ENCODE measurements around the gene MEGF6. TPM values are rescaled to one million over a fixed set of nuclear protein-coding genes. Genes with fewer than 3 reads are reported as not detected.

MEGF6 gene
- total RNA-seq, 1 experiment from 2014 or later = 21.3 TPM

- Histone ChIP-seq H2BK120ac (ENCODE audit: low read depth, low read length, poor library complexity, severe bottlenecking) (no peak overlapping the region), H3K4me2 (ENCODE audit: insufficient read depth, insufficient read length, low read length) (peak overlapping the region; percentile 34), H3K79me2 (ENCODE audit: insufficient read depth, low read length) (no peaks in the 10 kb centered on the region), H3K4ac (ENCODE audit: low read depth, low read length) (no peak overlapping the region), H3K18ac (ENCODE audit: insufficient read length, low read depth, low read length) (no peak overlapping the region), H4K8ac (replicated peaks; ENCODE audit: insufficient read length, low read depth, low read length) (no peak overlapping the region), H2BK5ac (ENCODE audit: insufficient read length, low read length) (no peak overlapping the region), H2BK15ac (ENCODE audit: low read depth, low read length) (no peak overlapping the region), H3K9me3 (ENCODE audit: control insufficient read depth, low read depth, low read length) (no peaks in the 10 kb centered on the region), H3K9ac (ENCODE audit: extremely low read depth, insufficient read length, low read length) (no peak overlapping the region), H3K23me2 (ENCODE audit: insufficient read length, low read depth, low read length, poor library complexity, severe bottlenecking) (peaks cover 5% of the 10 kb centered on the region), H2BK12ac (ENCODE audit: insufficient read length, low read depth, low read length) (no peak overlapping the region), H3K56ac (ENCODE audit: insufficient read length, low read depth, low read length) (no peak overlapping the region), H3K23ac (ENCODE audit: insufficient read length, low read depth, low read length) (no peak overlapping the region), H3K27me3 (ENCODE audit: insufficient read depth, low read length) (no peaks in the 10 kb centered on the region; the same call in 1 of the 2 replicates), H3T11ph (ENCODE audit: low read length) (no peak overlapping the region), H2BK20ac (ENCODE audit: low read depth, low read length, poor library complexity, severe bottlenecking) (no peak overlapping the region), H4K5ac (ENCODE audit: insufficient read length, low read depth, low read length) (no peak overlapping the region), H2AK5ac (ENCODE audit: insufficient read length, low read length) (no peak overlapping the region), H3K79me1 (ENCODE audit: insufficient read depth, low read depth, low read length, poor library complexity, severe bottlenecking) (no peaks in the 10 kb centered on the region), H4K20me1 (ENCODE audit: control insufficient read depth, insufficient read depth, insufficient read length) (no peaks in the 10 kb centered on the region), H3K27ac (ENCODE audit: insufficient read length, low read depth, low read length) (no peak overlapping the region), H3K14ac (ENCODE audit: insufficient read depth, low read length) (peak overlapping the region; percentile 49; the same call in 1 of the 2 replicates), H2AFZ (ENCODE audit: low read length) (no peak overlapping the region), H3K4me1 (ENCODE audit: insufficient read depth, low read length) (no peaks in the 10 kb centered on the region; the same call in 1 of the 2 replicates), H4K91ac (ENCODE audit: insufficient read length, low read depth, low read length) (no peak overlapping the region)
- H3K36me3 Mint-ChIP-seq (ENCODE audit: insufficient read depth in 1 of 3, low read depth in 3 of 3) = no peaks in the 10 kb centered on the region; a peak in 1 of 7 replicates
- no CpG with 5 or more reads among the region's 27 CpGs for WGBS (ENCODE audit: extremely low coverage, insufficient read length, low lambda C conversion rate)
- H3K4me3 Mint-ChIP-seq = peak overlapping the region; percentile 75 to 91
- H3K4me1 Mint-ChIP-seq = peaks cover 36% of the 10 kb centered on the region in 2 experiments
- H3K27ac Mint-ChIP-seq = peak overlapping the region in 1 of 3 experiments; percentile 28; a peak in 1 of 7 replicates
- no peak for TF ChIP-seq CTCF (conservative IDR thresholded peaks at IDR 0.05)
- no peaks in the 10 kb centered on the region; a peak in 1 of 5 replicates for H3K9me3 Mint-ChIP-seq
- peak; percentile 47 for DNase-seq
- peaks cover 24% of the 10 kb centered on the region for H3K27me3 Mint-ChIP-seq (ENCODE audit: low read depth)
Observed at GRCh38 chr1:3610527-3611169, 660 bp downstream of the MEGF6 start.
